K562 (cell line): ENCODE data around the gene SKIC3. TPM values are rescaled to one million over a fixed set of nuclear protein-coding genes. Genes with fewer than 3 reads are reported as not detected.

Source experiments
- ATAC-seq: fragments of 200-7000 bp; cut with Tn5 transposase; 3 replicates; pipeline ENCODE4 v1.9.1; 2020; ENCODE audit warnings: moderate library complexity
- BruUV-seq: library from RNA; stranded (reverse); fragments of 400-500 nt; replicated peaks from 2 replicates; lab custom pipeline; 2021; lab: Mats Ljungman, UMichigan
- CTCF ChIA-PET: fragments of 300-600 bp; formaldehyde crosslinking; extraction: SDS; loops from one replicate; lab custom pipeline; 2021; ENCODE audit warnings: low intra/inter-chr PET ratio; lab: Yijun Ruan, JAX
- POLR2A ChIA-PET: fragments of 300-600, 350-650 bp; sonication (Branson Sonifier 250); formaldehyde crosslinking; extraction: SDS; loops from one replicate; lab custom pipeline; 2021; ENCODE audit warnings: antibody characterized with exemption, inconsistent platforms; lab: Yijun Ruan, JAX
- DNase-seq, 4 experiments: peaks; one replicate each; pipeline versions ENCODE4 v3.0.0 to v3.0.0-alpha.2; 2011 to 2018; ENCODE audit warnings: low spot score in 3 of 4, mixed read lengths in 3 of 4; ENCODE audit errors: extremely low read depth in 1 of 4
- FAIRE-seq: peaks from 2 replicates; lab custom pipeline; 2011; peaks lifted over from hg19 to GRCh38; lab: Jason Lieb, UNC
- H2AFZ ChIP-seq: 2 replicates; pipeline ENCODE4 v1.6.0; 2011; ENCODE audit warnings: low read depth, low read length, control low read depth, inconsistent platforms
- H3K27ac ChIP-seq: fragments of 200-600 bp; 3 replicates; pipeline ENCODE4 v1.8.0; 2011; ENCODE audit warnings: low read depth, mild to moderate bottlenecking, control low read depth, inconsistent platforms, low read length, moderate library complexity, mixed read lengths; ENCODE audit errors: extremely low read depth
- H3K27me3 ChIP-seq, 2 experiments: fragments of 300-600 bp in 1 of 2; 2 replicates in 1 of 2; 3 replicates in 1 of 2; pipeline versions ENCODE4 v1.6.0 to v1.8.0; 2011; ENCODE audit warnings: inconsistent platforms in 2 of 2, low read length in 2 of 2, mild to moderate bottlenecking in 1 of 2, mixed read lengths in 1 of 2, moderate library complexity in 1 of 2; ENCODE audit not compliant: control insufficient read depth in 2 of 2, insufficient read depth in 2 of 2
- H3K36me3 ChIP-seq: fragments of 300-600 bp; 3 replicates; pipeline ENCODE4 v1.8.0; 2011; ENCODE audit warnings: mild to moderate bottlenecking, low read length, inconsistent platforms; ENCODE audit not compliant: control insufficient read depth, insufficient read depth
- H3K4me1 ChIP-seq, 2 experiments: fragments of 200-600 bp in 1 of 2; replicated peaks in 1 of 2; 2 replicates in 1 of 2; 3 replicates in 1 of 2; pipeline versions ENCODE4 v1.5.1 to v1.8.0; 2011; ENCODE audit warnings: inconsistent platforms in 2 of 2, low read length in 2 of 2, mild to moderate bottlenecking in 1 of 2, mixed read lengths in 1 of 2, moderate library complexity in 1 of 2; ENCODE audit not compliant: control insufficient read depth in 2 of 2, insufficient read depth in 2 of 2
- H3K4me2 ChIP-seq: 2 replicates; pipeline ENCODE4 v1.6.1; 2011; ENCODE audit warnings: low read length, control low read depth, inconsistent platforms, mixed read lengths; ENCODE audit not compliant: insufficient read depth
- H3K4me3 ChIP-seq: fragments of 200-600 bp; sonication (generic), shearing (Covaris generic); 2 replicates; pipeline ENCODE4 v1.5.1; 2016; ENCODE audit warnings: control low read depth, inconsistent platforms
- H3K79me2 ChIP-seq: fragments of 200-600 bp; 3 replicates; pipeline ENCODE4 v1.8.0; 2011; ENCODE audit warnings: low read length, inconsistent platforms; ENCODE audit not compliant: control insufficient read depth, insufficient read depth
- H3K9ac ChIP-seq, 2 experiments: 2 replicates each; pipeline versions ENCODE4 v1.6.0 to v1.6.1; 2011; ENCODE audit warnings: low read depth in 2 of 2, low read length in 2 of 2, control low read depth in 1 of 2, inconsistent platforms in 1 of 2, mild to moderate bottlenecking in 1 of 2, mixed read lengths in 1 of 2; ENCODE audit not compliant: insufficient read depth in 1 of 2
- H3K9me1 ChIP-seq: one replicate; pipeline ENCODE4 v1.6.0; 2011; ENCODE audit warnings: inconsistent platforms, mild to moderate bottlenecking, low read length, moderate library complexity; ENCODE audit not compliant: control insufficient read depth, insufficient read depth
- H3K9me3 ChIP-seq: replicated peaks from 2 replicates; pipeline ENCODE4 v1.5.1; 2011; ENCODE audit warnings: low read depth, low read length, inconsistent platforms; ENCODE audit not compliant: control insufficient read depth, insufficient read depth
- H4K20me1 ChIP-seq: replicated peaks from 2 replicates; pipeline ENCODE4 v1.6.1; 2011; ENCODE audit warnings: low read length, inconsistent platforms, mixed read lengths; ENCODE audit not compliant: control insufficient read depth, insufficient read depth
- ARID3B ChIP-seq: fragments of 250-450 bp; sonication (Bioruptor Pico); IDR thresholded peaks from 2 replicates; pipeline ENCODE4 v1.4.0; 2020; ENCODE audit warnings: borderline replicate concordance
- CTCFL ChIP-seq: IDR thresholded peaks from 2 replicates; pipeline ENCODE4 v1.6.1; 2011; ENCODE audit warnings: borderline replicate concordance, low read depth, mild to moderate bottlenecking, moderate library complexity, low read length; ENCODE audit not compliant: insufficient read depth, poor library complexity, severe bottlenecking
- ERF ChIP-seq: fragments of 450-650 bp; formaldehyde crosslinking; IDR thresholded peaks from 2 replicates; pipeline ENCODE4 v1.4.0; 2020; ENCODE audit warnings: mild to moderate bottlenecking, mixed read lengths
- HDAC1 ChIP-seq, 2 experiments: fragments of 450-650 bp; IDR thresholded peaks; 2 replicates each; pipeline ENCODE4 v1.6.1; 2016 to 2017; ENCODE audit warnings: inconsistent platforms in 1 of 2, mild to moderate bottlenecking in 1 of 2, moderate library complexity in 1 of 2
- HMG20B ChIP-seq: fragments of 250-450 bp; sonication (Bioruptor Pico); IDR thresholded peaks from 2 replicates; pipeline ENCODE4 v1.5.0; 2021; ENCODE audit warnings: mild to moderate bottlenecking
- JUN ChIP-seq, 2 experiments: sonication (generic) in 1 of 2; formaldehyde crosslinking in 1 of 2; IDR thresholded peaks; 2 replicates each; pipeline versions ENCODE4 v1.6.1 to v1.8.0; 2012 to 2022; ENCODE audit warnings: borderline replicate concordance in 2 of 2, mild to moderate bottlenecking in 2 of 2, improper control_type of control experiment in 1 of 2, low read depth in 1 of 2, low read length in 1 of 2, missing genetic modification reagents in 1 of 2
- MCM3 ChIP-seq: fragments of 450-650 bp; IDR thresholded peaks from 2 replicates; pipeline ENCODE4 v1.6.1; 2016
- MTA3 ChIP-seq: fragments of 450-650 bp; formaldehyde crosslinking; IDR thresholded peaks from 2 replicates; pipeline ENCODE4 v1.6.1; 2017; ENCODE audit warnings: mild to moderate bottlenecking, borderline replicate concordance
- NCOA6 ChIP-seq: fragments of 450-650 bp; IDR thresholded peaks from 2 replicates; pipeline ENCODE4 v1.6.1; 2017; ENCODE audit warnings: mild to moderate bottlenecking
- SNIP1 ChIP-seq: fragments of 450-650 bp; IDR thresholded peaks from 2 replicates; pipeline ENCODE4 v1.7.1; 2017; ENCODE audit warnings: low read depth, mild to moderate bottlenecking
- TBP ChIP-seq: optimal IDR thresholded peaks from 2 replicates; pipeline ENCODE3; 2011; ENCODE audit warnings: low read depth, low read length, improper control_type of control experiment
- THRAP3 ChIP-seq: fragments of 450-650 bp; IDR thresholded peaks from 2 replicates; pipeline ENCODE4 v1.6.1; 2016; ENCODE audit warnings: mild to moderate bottlenecking, inconsistent platforms, borderline replicate concordance
- USF1 ChIP-seq: sonication (generic); formaldehyde crosslinking; IDR thresholded peaks from 2 replicates; pipeline ENCODE4 v1.9.0; 2022; ENCODE audit warnings: mild to moderate bottlenecking, missing genetic modification reagents
- VEZF1 ChIP-seq: fragments of 200-800 bp; sonication (Bioruptor generic); IDR thresholded peaks from 2 replicates; pipeline ENCODE4 v1.6.1; 2017; ENCODE audit warnings: missing genetic modification characterization, missing compliant biosample characterization
- ZBTB7A ChIP-seq: IDR thresholded peaks from 2 replicates; pipeline ENCODE4 v1.6.1; 2011; ENCODE audit warnings: low read depth, mild to moderate bottlenecking, low read length, moderate library complexity, borderline replicate concordance; ENCODE audit not compliant: control insufficient read depth
- ZKSCAN1 ChIP-seq: fragments of 150-350 bp; IDR thresholded peaks from 2 replicates; pipeline ENCODE4 v1.6.1; 2016; ENCODE audit warnings: low read depth, low read length
- WGBS: fragments of 100-300 bp; shearing (Covaris generic); methylation state at CpG from one replicate; pipeline ENCODE4 v1.1.6; 2016; ENCODE audit warnings: low coverage, mixed read lengths; ENCODE audit not compliant: insufficient coverage; ENCODE audit errors: missing lambda C conversion rate; 5-methylcytosine and 5-hydroxymethylcytosine counted together
- in situ Hi-C: fragments of 300-500 bp; cut with MboI; formaldehyde crosslinking; loops from 4 replicates; pipeline ENCODE4 v1.15.0; 2018; ENCODE audit warnings: inconsistent platforms, mixed read lengths
- intact Hi-C: fragments of 100-400 bp; cut with micrococcal nuclease; formaldehyde crosslinking; loops from 2 replicates; pipeline ENCODE4 v1.14.2; 2022
- polyA plus RNA-seq, 8 experiments: library from polyadenylated mRNA; depleted of rRNA in 4 of 8; stranded (reverse) in 5 of 8; unstranded in 3 of 8; fragments of >200 nt; fragmentation: Nextera tagmentation in 2 of 8; fragmentation: Illumina TruSeq in 1 of 8; extraction: Ambion mirVana in 2 of 8; extraction: Trizol in 1 of 8; gene quantifications; 2 replicates each; pipeline versions ENCODE4 v1.2.1 to v1.2.3, GENCODE V29; 2011 to 2014; ENCODE audit warnings: inconsistent platforms in 1 of 8, missing spikeins in 1 of 8
- total RNA-seq, 7 experiments: library from RNA; depleted of rRNA in 6 of 7; stranded (reverse); fragments of >200 nt in 6 of 7; fragmentation: Illumina TruSeq in 2 of 7; extraction: Trizol in 2 of 7; gene quantifications; 2 replicates each; pipeline versions ENCODE4 v1.2.1 to v1.2.3, GENCODE V29; 2011 to 2021; ENCODE audit warnings: low replicate concordance in 1 of 7

SKIC3 gene
- total and polyA plus RNA-seq, 9 of the 15 experiments (the other 6 are each of a cell fraction or from before 2014, with no cell fraction given) = 30.7 to 72.4 (median 44.1) TPM

GRCh38 chr5:95511606-95512005, 43.2 kb downstream of the SKIC3 start (continued):
- TF ChIP-seq ZBTB7A (no peak), ERF (no peak), NCOA6 (no peak)

GRCh38 chr5:95508550-95508949, 46.2 kb downstream of the SKIC3 start:
- Histone ChIP-seq H3K4me2 (no peak overlapping the region), H3K9ac (no peak overlapping the region), H4K20me1 (no peaks in the 10 kb centered on the region), H3K79me2 (no peaks in the 10 kb centered on the region), H2AFZ (no peak overlapping the region), H3K9me3 (no peaks in the 10 kb centered on the region), H3K27ac (no peak overlapping the region), H3K9me1 (no peaks in the 10 kb centered on the region), H3K36me3 (peaks cover 67% of the 10 kb centered on the region), H3K4me1 (no peaks in the 10 kb centered on the region), H3K27me3 (no peaks in the 10 kb centered on the region), H3K4me3 (no peak overlapping the region)
- in situ Hi-C loops = no loop called here
- ChIA-PET CTCF (interaction anchor here (0.7 kb wide), 1 partner anchor 540 kb away, joined by 3 read pairs; no protein-coding TSS in a partner anchor), POLR2A (interaction anchor here (0.9 kb wide), 1 partner anchor 13 kb away, joined by 4 read pairs; no protein-coding TSS in a partner anchor)
- ATAC-seq (no peak), DNase-seq (no peak), FAIRE-seq (no peak)
- WGBS = 80% methylated on average over 1 of the region's 1 CpG
- intact Hi-C loops = no loop called here
- no TSS peak for BruUV-seq
- TF ChIP-seq HMG20B (CRISPR knock-in tag) (no peak), HDAC1 (IDR thresholded peaks at IDR 0.05) (no peak), ZKSCAN1 (no peak), CTCFL (no peak), VEZF1 (CRISPR knock-in tag) (no peak), USF1 (CRISPR knock-in tag) (no peak), THRAP3 (no peak), ARID3B (CRISPR knock-in tag) (no peak), MCM3 (no peak), TBP (no peak), MTA3 (no peak), SNIP1 (no peak), JUN (IDR thresholded peaks at IDR 0.05; ENCODE audit: borderline replicate concordance, low read depth, low read length) (no peak), JUN (CRISPR knock-in tag; IDR thresholded peaks at IDR 0.05; ENCODE audit: borderline replicate concordance) (no peak)
